DOHH2 (cell line): ENCODE data around the gene ROGDI.

ENCODE experiments used
- EZH2phosphoT487 ChIP-seq: fragments of 200-600 bp; sonication (generic); IDR thresholded peaks from 2 replicates; pipeline ENCODE4 v1.6.1; 2017; ENCODE audit warnings: borderline replicate concordance, mild to moderate bottlenecking, antibody characterized with exemption, low read length, moderate library complexity, mixed read lengths
- TF ChIP-seq, protein P1 (sequence below): fragments of 200-600 bp; sonication (generic); IDR thresholded peaks from one replicate; pipeline ENCODE4 v1.5.1; 2014; ENCODE audit warnings: antibody characterized with exemption, mild to moderate bottlenecking, low read depth, low read length; ENCODE audit not compliant: poor library complexity, severe bottlenecking

- TF ChIP-seq, protein P1, sequence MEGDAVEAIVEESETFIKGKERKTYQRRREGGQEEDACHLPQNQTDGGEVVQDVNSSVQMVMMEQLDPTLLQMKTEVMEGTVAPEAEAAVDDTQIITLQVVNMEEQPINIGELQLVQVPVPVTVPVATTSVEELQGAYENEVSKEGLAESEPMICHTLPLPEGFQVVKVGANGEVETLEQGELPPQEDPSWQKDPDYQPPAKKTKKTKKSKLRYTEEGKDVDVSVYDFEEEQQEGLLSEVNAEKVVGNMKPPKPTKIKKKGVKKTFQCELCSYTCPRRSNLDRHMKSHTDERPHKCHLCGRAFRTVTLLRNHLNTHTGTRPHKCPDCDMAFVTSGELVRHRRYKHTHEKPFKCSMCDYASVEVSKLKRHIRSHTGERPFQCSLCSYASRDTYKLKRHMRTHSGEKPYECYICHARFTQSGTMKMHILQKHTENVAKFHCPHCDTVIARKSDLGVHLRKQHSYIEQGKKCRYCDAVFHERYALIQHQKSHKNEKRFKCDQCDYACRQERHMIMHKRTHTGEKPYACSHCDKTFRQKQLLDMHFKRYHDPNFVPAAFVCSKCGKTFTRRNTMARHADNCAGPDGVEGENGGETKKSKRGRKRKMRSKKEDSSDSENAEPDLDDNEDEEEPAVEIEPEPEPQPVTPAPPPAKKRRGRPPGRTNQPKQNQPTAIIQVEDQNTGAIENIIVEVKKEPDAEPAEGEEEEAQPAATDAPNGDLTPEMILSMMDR: no peak
- TF ChIP-seq EZH2phosphoT487: no peak
These were observed 13.5 kb downstream of the ROGDI start for GRCh38 chr16:4788910-4789309.
